ENCODE results near the gene NOL4L.

The NOL4L gene

DNA sequence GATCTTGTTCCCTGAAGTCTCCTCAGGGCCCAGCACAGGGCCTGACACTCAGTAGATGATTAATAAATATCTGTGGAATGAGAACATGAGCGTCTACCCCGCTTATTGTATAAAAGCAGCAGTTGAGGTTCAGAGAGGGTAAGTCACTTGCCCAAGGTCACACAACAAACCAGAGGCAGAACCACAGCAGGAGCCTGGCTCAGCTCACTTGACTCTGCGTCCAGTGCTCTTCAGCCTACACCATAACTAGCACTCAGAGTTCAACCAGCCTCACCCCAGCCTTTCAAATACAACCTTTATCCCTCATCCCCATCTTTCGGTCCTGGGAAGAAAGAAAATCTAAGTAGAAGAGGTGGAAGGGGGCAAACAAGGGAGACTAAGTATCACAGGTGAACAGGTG, 24.9 kb upstream of the NOL4L start:
- no peak overlapping the region for H3K4me3 ChIP-seq (replicated peaks; ENCODE audit: insufficient read depth, low read length)
- no peak overlapping the region for H3K27ac ChIP-seq (replicated peaks)
- no peaks in the 10 kb centered on the region for H3K27me3 ChIP-seq (ENCODE audit: insufficient read depth, poor library complexity, severe bottlenecking)
- TF ChIP-seq, protein P1, sequence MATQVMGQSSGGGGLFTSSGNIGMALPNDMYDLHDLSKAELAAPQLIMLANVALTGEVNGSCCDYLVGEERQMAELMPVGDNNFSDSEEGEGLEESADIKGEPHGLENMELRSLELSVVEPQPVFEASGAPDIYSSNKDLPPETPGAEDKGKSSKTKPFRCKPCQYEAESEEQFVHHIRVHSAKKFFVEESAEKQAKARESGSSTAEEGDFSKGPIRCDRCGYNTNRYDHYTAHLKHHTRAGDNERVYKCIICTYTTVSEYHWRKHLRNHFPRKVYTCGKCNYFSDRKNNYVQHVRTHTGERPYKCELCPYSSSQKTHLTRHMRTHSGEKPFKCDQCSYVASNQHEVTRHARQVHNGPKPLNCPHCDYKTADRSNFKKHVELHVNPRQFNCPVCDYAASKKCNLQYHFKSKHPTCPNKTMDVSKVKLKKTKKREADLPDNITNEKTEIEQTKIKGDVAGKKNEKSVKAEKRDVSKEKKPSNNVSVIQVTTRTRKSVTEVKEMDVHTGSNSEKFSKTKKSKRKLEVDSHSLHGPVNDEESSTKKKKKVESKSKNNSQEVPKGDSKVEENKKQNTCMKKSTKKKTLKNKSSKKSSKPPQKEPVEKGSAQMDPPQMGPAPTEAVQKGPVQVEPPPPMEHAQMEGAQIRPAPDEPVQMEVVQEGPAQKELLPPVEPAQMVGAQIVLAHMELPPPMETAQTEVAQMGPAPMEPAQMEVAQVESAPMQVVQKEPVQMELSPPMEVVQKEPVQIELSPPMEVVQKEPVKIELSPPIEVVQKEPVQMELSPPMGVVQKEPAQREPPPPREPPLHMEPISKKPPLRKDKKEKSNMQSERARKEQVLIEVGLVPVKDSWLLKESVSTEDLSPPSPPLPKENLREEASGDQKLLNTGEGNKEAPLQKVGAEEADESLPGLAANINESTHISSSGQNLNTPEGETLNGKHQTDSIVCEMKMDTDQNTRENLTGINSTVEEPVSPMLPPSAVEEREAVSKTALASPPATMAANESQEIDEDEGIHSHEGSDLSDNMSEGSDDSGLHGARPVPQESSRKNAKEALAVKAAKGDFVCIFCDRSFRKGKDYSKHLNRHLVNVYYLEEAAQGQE (IDR thresholded peaks at IDR 0.05; ENCODE audit: insufficient replicate concordance, low read depth), result no peak
- no peak for TF ChIP-seq SPI1 (IDR thresholded peaks at IDR 0.05; ENCODE audit: borderline replicate concordance, low read depth)
- TF ChIP-seq, protein P2, sequence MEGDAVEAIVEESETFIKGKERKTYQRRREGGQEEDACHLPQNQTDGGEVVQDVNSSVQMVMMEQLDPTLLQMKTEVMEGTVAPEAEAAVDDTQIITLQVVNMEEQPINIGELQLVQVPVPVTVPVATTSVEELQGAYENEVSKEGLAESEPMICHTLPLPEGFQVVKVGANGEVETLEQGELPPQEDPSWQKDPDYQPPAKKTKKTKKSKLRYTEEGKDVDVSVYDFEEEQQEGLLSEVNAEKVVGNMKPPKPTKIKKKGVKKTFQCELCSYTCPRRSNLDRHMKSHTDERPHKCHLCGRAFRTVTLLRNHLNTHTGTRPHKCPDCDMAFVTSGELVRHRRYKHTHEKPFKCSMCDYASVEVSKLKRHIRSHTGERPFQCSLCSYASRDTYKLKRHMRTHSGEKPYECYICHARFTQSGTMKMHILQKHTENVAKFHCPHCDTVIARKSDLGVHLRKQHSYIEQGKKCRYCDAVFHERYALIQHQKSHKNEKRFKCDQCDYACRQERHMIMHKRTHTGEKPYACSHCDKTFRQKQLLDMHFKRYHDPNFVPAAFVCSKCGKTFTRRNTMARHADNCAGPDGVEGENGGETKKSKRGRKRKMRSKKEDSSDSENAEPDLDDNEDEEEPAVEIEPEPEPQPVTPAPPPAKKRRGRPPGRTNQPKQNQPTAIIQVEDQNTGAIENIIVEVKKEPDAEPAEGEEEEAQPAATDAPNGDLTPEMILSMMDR (IDR thresholded peaks at IDR 0.05; ENCODE audit: insufficient read depth, low read length), result no peak
- no peak for TF ChIP-seq POLR2AphosphoS5 (IDR thresholded peaks at IDR 0.05; ENCODE audit: low read depth)
- no peak for TF ChIP-seq GABPA (IDR thresholded peaks at IDR 0.05; ENCODE audit: low read depth)
- no peak for DNase-seq (ENCODE audit: low read depth in 1 of 2, low spot score in 1 of 2)

DNA sequence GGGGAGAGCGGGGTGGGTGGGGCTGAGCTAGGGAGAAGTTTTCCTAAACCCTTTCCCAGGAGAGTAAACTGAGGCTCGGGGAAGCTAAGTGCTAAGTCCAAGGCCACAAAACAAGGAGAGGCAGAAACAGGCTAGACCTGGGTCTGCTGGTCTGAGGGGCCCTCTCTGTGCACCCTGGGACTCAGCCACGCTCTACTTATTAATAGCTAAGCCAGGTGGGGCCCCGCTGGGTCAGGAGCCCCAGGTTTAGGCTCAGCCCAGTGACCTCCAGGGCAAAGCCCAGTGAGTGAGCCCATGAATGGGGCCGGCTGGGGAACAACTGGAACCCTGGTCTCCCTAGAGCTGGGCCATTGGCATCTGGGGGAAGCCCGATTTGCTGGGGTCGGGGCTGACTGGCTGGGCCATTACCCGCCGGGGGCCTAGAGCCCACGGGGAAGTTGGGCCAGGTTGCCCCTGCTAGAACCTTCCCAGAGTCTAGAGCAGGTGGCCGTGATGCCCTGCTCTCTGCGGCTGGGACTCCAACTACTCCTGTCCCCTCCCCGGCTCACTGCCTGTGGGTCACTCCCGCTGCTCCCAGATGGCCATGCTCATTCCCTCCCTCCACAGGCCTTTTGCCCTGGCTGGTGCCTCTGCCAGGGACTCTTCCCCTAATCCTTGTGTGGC, 24.1 kb upstream of the NOL4L start:
- TF ChIP-seq, protein P1 (IDR thresholded peaks at IDR 0.05; ENCODE audit: insufficient replicate concordance, low read depth), result no peak
- TF ChIP-seq, protein P2 (IDR thresholded peaks at IDR 0.05; ENCODE audit: insufficient read depth, low read length), result no peak
- TF ChIP-seq GABPA (IDR thresholded peaks at IDR 0.05; ENCODE audit: low read depth) (no peak), SPI1 (IDR thresholded peaks at IDR 0.05; ENCODE audit: borderline replicate concordance, low read depth) (no peak), POLR2AphosphoS5 (IDR thresholded peaks at IDR 0.05; ENCODE audit: low read depth) (no peak)
- H3K27me3 ChIP-seq (ENCODE audit: insufficient read depth, poor library complexity, severe bottlenecking), result no peaks in the 10 kb centered on the region
- H3K4me3 ChIP-seq (replicated peaks; ENCODE audit: insufficient read depth, low read length), result no peak overlapping the region
- no peak overlapping the region for H3K27ac ChIP-seq (replicated peaks)
- no peak for DNase-seq (ENCODE audit: low read depth in 1 of 2, low spot score in 1 of 2)

DNA sequence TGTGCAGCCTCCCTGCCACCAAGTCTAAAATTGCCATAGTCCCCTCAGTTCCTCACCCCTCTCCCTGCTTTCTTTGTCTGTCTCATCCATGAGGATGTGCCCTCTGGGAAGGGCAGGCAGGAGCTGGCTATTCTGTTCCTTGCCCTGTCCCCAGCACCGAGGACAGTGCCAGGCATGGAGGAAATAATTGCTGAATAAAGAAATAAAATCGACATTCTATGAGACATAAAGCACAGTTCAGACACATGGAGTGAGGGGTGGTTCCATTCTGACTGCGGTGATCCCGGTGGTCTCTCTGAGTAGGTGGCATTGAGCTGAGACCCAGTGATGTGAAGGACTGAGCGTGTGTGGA, 23.5 kb upstream of the NOL4L start:
- no peak overlapping the region for H3K4me3 ChIP-seq (replicated peaks; ENCODE audit: insufficient read depth, low read length)
- no peak overlapping the region for H3K27ac ChIP-seq (replicated peaks)
- H3K27me3 ChIP-seq (ENCODE audit: insufficient read depth, poor library complexity, severe bottlenecking), result no peaks in the 10 kb centered on the region
- TF ChIP-seq, protein P2 (IDR thresholded peaks at IDR 0.05; ENCODE audit: insufficient read depth, low read length), result no peak
- TF ChIP-seq GABPA (IDR thresholded peaks at IDR 0.05; ENCODE audit: low read depth) (no peak), POLR2AphosphoS5 (IDR thresholded peaks at IDR 0.05; ENCODE audit: low read depth) (no peak)
- TF ChIP-seq, protein P1 (IDR thresholded peaks at IDR 0.05; ENCODE audit: insufficient replicate concordance, low read depth), result peak; percentile 52
- DNase-seq (ENCODE audit: low read depth in 1 of 2, low spot score in 1 of 2), result no peak

Measured in HL-60 (cell line).